ENCODE data around the gene RICTOR. TPM values are rescaled to one million over a fixed set of nuclear protein-coding genes. Genes with fewer than 3 reads are reported as not detected.

RICTOR gene
- total and polyA plus RNA-seq, 2 of the 4 experiments (the other 2 are of a cell fraction): 4.1 to 35.7 TPM

GRCh38 chr5:38931731-38932130 lies 142.5 kb downstream of the RICTOR start:
- no peak overlapping the region for H3K4me3 ChIP-seq (ENCODE audit: insufficient read depth, low read depth, low read length)
- no peak overlapping the region for H2AFZ ChIP-seq (replicated peaks; ENCODE audit: low read length, poor library complexity)
- no peak overlapping the region for H4K91ac ChIP-seq (ENCODE audit: insufficient read depth, low read depth, low read length)

More at GRCh38 chr5:38931731-38932130, 142.5 kb downstream of the RICTOR start:
- no CpG with 5 or more reads among the region's 4 CpGs for WGBS, 2 experiments (ENCODE audit: extremely low coverage in 2 of 2, insufficient read length in 1 of 2)
- no peak overlapping the region for H4K5ac ChIP-seq (ENCODE audit: low read depth, low read length)
- H3K9me1 ChIP-seq (ENCODE audit: insufficient read depth, low read length): peaks cover 16% of the 10 kb centered on the region
- H3K36me3 ChIP-seq (ENCODE audit: control insufficient read depth, insufficient read depth, low read length): peaks cover 55% of the 10 kb centered on the region
- ATAC-seq (ENCODE audit: low read depth): no peak
- intact Hi-C loops (cut with micrococcal nuclease) (no loop called here), in situ Hi-C loops (cut with MboI; ENCODE audit: low sequenced_read_pairs) (no loop called here), dilution Hi-C loops (cut with HindIII; ENCODE audit: low sequenced_read_pairs, unreplicated experiment) (no loop called here)
- peaks cover 14 to 30% of the 10 kb centered on the region in 2 experiments for H3K79me1 ChIP-seq (ENCODE audit: low read depth in 1 of 2, low read length in 2 of 2)
- H3K56ac ChIP-seq (ENCODE audit: extremely low read depth, insufficient read depth, low read length): no peak overlapping the region
- no peaks in the 10 kb centered on the region for H3K9me3 ChIP-seq (ENCODE audit: control insufficient read depth, insufficient read depth, low read length)
- H2AK9ac ChIP-seq (replicated peaks; ENCODE audit: low read depth, low read length, poor library complexity): no peak overlapping the region
- no peak overlapping the region for H2BK15ac ChIP-seq (ENCODE audit: low read depth, low read length)
- H2BK120ac ChIP-seq (ENCODE audit: low read depth, low read length): no peak overlapping the region
- no peaks in the 10 kb centered on the region for H3K27me3 ChIP-seq (ENCODE audit: control insufficient read depth, insufficient read depth, low read length)
- no peak overlapping the region for H2BK20ac ChIP-seq (ENCODE audit: low read depth, low read length)
- H2BK5ac ChIP-seq (ENCODE audit: low read depth, low read length, poor library complexity, severe bottlenecking): no peak overlapping the region
- H3K4me2 ChIP-seq (ENCODE audit: low read depth, low read length): no peak overlapping the region
- H4K8ac ChIP-seq (ENCODE audit: low read depth in 2 of 2, low read length in 2 of 2): no peak overlapping the region
- H2AK5ac ChIP-seq (ENCODE audit: low read depth, low read length): no peak overlapping the region
- no peak overlapping the region for H3K4ac ChIP-seq (ENCODE audit: low read depth, low read length)
- CTCF ChIA-PET: no interaction called here
- no peak for TF ChIP-seq CEBPB (IDR thresholded peaks at IDR 0.05; ENCODE audit: low read depth, low read length)
- no peak for TF ChIP-seq RCOR1 (IDR thresholded peaks at IDR 0.05; ENCODE audit: insufficient replicate concordance, low read length)
- no peak for TF ChIP-seq FOS (IDR thresholded peaks at IDR 0.05; ENCODE audit: low read depth, low read length)
- TF ChIP-seq RFX5 (IDR thresholded peaks at IDR 0.05; ENCODE audit: low read depth, low read length): no peak
- TF ChIP-seq RAD21 (IDR thresholded peaks at IDR 0.05; ENCODE audit: low read length): no peak
- TF ChIP-seq CHD1 (IDR thresholded peaks at IDR 0.05; ENCODE audit: low read depth, low read length): no peak
- TF ChIP-seq MAZ (IDR thresholded peaks at IDR 0.05; ENCODE audit: borderline replicate concordance, low read depth, low read length): no peak
- no peak for TF ChIP-seq POLR2A (IDR thresholded peaks at IDR 0.05; ENCODE audit: low read depth, low read length)
- H3K14ac ChIP-seq (replicated peaks; ENCODE audit: low read depth, low read length): no peak overlapping the region
- DNase-seq: no peak
- no peak overlapping the region for H3K23ac ChIP-seq (ENCODE audit: low read depth, low read length)
- BruUV-seq (replicated peaks): no TSS peak
- no peak overlapping the region for H3K27ac ChIP-seq (ENCODE audit: insufficient read depth, low read length)
- no peaks in the 10 kb centered on the region; the same call in 1 of the 2 replicates for H4K20me1 ChIP-seq (ENCODE audit: insufficient read depth, low read length)
- H3K18ac ChIP-seq (ENCODE audit: low read depth, low read length): no peak overlapping the region
- H3K9ac ChIP-seq (ENCODE audit: low read depth, low read length): no peak overlapping the region
- POLR2A ChIA-PET (ENCODE audit: unreplicated experiment): no interaction called here
- 0 out of 2 replicates have a peak, but pooled peaks cover 2% of the 10 kb centered on the region for H3K4me1 ChIP-seq (ENCODE audit: control insufficient read depth, insufficient read depth, low read length)
